IPS-11a (cell line): ENCODE results near the gene ABI3BP.

ENCODE experiments used
- H3K4me3 ChIP-seq: one replicate; pipeline ENCODE4 v1.5.1; 2013; ENCODE audit warnings: low read depth, low read length, control low read depth

ABI3BP gene

GRCh38 chr3:100836661-100837060 is 156.6 kb downstream of the ABI3BP start:
- no peak overlapping the region for H3K4me3 ChIP-seq

DNA sequence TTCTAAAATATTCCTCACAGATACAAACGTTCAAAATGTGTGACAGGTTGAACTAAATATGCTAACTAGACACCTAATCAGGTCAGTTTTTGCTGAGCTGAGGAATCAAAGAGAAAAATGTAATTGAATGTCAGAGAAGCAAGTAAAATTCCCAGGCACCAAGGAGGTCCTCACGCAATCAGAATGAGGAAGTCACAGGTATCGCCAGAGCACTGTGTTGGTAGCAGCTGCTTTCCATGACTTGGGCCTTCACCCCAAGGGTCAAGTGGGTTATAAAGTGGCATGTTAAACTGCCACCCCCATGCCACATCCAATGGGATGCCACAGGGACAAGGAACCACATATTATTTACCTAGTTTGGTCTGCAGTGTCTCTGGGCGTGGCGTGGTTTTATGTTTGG is 158.9 kb downstream of the ABI3BP start:
- no peak overlapping the region for H3K4me3 ChIP-seq

DNA sequence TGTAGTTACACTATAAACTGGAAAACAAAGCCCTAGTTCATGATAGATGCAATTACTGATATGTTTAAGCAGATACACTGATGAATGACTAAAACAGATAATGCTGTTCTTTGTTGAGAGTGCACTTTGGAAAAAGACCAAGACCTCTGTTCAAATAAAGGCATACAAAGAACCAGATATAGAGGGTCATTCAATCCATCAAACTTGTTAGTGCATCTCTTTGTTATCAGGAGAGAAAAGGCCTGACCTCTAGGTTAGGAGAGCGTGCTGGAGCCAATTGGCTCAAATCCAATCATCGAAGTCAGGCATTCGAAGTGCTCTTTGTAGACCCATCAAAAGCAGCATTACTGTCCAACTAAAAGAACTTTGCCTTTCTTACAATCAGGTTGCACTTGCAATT is 159.7 kb downstream of the ABI3BP start:
- no peak overlapping the region for H3K4me3 ChIP-seq

DNA sequence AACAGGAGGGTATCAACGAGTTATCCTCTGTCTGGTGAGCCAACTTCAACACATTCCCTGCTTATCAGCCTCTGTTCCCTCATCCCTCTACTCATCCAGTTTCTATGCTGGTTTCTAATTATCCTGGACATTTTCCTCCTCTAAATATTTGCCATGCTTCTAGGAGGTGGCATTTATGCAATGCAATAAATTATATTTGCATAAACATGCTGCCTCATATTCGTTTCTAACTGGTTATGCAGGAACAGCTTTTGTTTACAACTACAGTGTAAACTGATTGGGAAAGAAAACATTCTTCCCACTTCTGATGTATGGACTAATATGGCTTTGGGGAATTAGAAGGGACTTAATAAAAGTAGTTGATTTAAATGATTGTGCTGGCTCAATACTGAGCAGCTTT is 161.6 kb downstream of the ABI3BP start:
- H3K4me3 ChIP-seq: no peak overlapping the region

DNA sequence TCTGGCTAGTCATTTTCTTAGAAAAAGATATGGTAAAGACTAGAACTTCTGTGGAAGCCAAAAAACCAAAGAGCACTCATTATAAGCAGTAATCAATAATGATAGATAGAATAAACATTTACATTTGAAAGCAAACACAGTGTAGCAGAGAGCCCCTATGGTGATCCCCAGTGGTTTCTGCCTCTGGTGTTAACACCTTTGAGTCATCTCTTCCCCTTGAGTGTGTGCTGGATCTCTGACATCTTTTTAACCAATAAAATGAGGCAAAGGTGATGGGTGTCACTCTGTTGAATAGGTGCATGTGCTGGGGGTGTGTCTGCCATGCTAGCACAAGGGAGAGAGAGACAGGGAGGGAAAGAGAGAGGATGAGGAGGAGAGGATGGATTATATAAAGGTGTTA is 162.3 kb downstream of the ABI3BP start:
- no peak overlapping the region for H3K4me3 ChIP-seq

DNA sequence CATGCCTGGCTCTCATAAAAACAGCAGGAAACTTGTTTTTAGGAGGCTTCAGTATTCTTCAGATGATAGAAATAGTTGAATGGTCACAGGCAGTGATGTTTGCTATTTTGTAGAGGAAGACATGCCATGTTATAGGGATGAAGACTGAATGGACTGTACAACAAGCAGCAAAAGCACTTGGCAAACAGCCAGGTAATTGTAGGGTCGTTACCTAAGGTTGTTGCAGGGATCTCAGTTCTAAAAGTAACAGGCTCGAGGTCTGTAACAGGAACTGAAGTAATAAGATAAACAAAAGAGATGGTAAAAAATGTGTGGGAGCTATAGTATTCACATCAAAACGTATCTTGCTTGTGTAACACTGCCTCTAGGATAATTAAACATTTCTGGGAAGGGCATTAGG is 167.6 kb downstream of the ABI3BP start:
- H3K4me3 ChIP-seq: no peak overlapping the region

GRCh38 chr3:100815583-100815982 is 177.6 kb downstream of the ABI3BP start:
- H3K4me3 ChIP-seq: no peak overlapping the region

DNA sequence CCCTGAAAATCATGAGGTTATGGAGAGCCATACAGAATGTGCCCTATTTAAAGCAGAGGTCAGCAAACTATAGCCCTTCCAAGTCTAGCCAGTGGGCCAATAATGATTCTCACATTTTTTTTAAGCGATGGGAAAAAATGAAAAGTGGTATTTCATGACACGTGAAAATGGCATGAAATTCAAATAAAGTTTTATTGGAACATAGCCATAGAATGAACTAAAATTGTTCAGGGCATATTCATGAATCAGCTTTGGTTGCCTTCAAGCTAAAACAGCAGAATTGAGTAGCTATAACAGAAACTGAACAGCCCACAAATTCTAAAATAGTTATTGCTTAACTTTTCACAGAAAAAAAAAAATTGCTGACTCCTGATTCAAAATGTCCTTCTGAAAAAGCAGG is 179.4 kb downstream of the ABI3BP start:
- no peak overlapping the region for H3K4me3 ChIP-seq

- no peak overlapping the region for H3K4me3 ChIP-seq
These were observed 181.3 kb downstream of the ABI3BP start for GRCh38 chr3:100811779-100812507.

- no peak overlapping the region for H3K4me3 ChIP-seq
These were observed 182.6 kb downstream of the ABI3BP start for GRCh38 chr3:100810671-100811070.

DNA sequence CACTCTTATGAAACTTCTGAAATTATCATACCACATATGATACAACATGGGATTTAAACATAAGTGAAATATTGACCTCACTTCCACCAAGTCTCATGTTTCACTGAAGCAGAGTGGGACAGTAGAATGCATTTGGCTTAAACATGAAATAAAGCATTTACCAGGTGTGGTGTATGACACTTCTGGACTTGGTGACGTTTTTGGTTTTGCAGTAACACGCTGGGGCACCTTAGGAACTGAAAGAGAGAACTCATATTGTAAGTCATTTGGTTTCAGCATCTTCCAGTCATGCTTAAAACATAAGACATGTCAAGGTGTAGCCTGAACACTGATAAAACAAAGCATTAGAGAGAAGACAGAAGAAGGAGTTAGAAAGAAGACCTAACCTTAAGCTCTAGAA is 188.6 kb downstream of the ABI3BP start:
- H3K4me3 ChIP-seq: no peak overlapping the region

DNA sequence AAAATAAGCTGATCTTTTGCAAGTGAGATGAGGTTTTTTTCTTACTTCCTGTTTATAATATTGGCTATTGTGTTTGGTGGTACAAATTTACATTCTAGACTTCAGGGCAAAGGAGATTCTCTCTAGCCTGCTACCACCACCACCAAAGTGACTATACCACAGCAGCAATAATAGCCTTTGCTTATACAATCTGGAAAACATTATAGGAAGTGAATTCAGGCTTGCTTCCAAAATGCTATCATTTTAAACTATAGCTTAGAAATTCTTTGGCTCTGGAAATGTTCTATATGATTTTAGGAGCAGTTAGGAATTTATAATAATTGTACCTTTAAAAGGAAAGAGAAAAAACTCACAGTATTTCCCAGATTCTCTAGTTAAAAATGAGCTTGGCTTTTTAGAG is 189.5 kb downstream of the ABI3BP start:
- no peak overlapping the region for H3K4me3 ChIP-seq

- no peak overlapping the region for H3K4me3 ChIP-seq
These were observed 191.1 kb downstream of the ABI3BP start for GRCh38 chr3:100802126-100802525.

DNA sequence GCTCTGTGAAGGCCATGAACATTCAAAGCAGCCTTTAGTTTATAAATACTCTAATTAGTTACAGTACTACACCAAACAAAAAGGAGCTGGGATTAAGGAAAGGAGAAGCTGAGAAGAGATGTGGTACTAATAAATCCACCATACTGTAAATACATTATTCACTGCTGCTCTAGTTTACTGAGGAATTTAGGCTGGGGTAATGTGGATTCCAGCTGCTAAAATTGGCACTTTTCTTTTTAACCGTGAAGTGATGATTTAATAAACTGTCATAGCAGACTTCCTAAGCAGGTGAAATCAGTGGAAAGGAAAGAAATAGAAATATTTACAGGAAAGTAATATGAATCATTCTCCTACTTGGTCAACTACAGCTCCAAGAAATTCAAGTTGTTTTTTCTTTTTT is 195.2 kb downstream of the ABI3BP start:
- H3K4me3 ChIP-seq: no peak overlapping the region

DNA sequence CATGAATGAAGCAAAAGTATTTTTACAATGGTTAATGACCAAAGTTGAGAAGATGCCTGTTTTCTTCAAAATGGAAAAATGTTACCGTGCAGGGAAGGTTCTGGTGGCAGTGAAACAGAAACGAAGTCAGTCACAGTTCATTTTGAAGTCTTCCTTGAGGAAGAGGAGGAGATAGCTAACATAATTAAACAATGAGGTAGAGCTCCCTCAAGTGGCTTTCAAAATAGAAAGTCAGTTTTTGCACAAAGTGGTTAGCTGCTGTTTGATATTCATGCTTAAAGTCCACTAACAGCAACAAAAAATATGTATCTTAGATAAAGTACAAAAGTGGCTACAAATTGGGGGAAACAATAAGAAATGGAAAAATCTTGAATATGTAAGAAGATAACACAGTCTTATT is 196.7 kb downstream of the ABI3BP start:
- no peak overlapping the region for H3K4me3 ChIP-seq

- no peak overlapping the region for H3K4me3 ChIP-seq
These were observed 203.6 kb downstream of the ABI3BP start for GRCh38 chr3:100789579-100789978.

DNA sequence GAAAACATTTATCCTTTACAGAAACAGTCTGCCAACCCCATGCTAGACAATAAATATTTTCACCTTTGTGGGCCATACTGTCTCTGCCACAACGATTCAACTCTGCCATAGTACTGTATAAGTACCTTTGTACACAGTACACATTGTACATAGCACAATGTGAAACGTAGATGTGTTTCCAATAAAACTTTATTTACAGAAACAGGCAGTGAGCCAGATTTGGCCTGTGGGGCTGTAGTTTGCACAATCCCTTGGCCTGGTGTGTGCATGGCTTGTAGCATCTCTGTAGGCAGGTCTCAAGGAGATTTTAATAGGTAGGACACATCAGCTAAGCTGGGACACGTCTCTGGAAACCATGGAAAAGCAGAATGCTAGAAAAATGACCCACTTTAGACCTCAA is 209.6 kb downstream of the ABI3BP start:
- no peak overlapping the region for H3K4me3 ChIP-seq

- no peak overlapping the region for H3K4me3 ChIP-seq
These were observed 210.3 kb downstream of the ABI3BP start for GRCh38 chr3:100782906-100783305.

GRCh38 chr3:100782348-100782747 is 210.9 kb downstream of the ABI3BP start:
- H3K4me3 ChIP-seq: no peak overlapping the region

DNA sequence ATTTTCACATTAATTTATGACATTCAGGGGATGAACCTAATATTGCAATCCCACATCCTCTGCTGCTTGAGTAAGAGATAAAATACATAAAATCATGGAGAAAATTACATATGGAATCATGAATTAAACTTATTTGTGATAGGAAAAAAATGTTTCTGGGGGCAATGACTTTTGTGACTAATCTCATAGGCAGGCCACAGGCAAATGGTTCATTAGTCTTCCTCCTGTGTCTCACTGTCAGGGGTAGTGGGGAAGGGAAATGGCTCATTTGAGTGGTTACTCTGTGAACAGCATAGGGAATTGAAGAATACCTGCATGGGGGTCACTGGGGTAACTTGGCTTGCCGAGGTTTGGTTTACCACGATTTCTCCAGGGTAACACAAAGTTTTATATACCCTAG is 211.9 kb downstream of the ABI3BP start:
- H3K4me3 ChIP-seq: no peak overlapping the region

DNA sequence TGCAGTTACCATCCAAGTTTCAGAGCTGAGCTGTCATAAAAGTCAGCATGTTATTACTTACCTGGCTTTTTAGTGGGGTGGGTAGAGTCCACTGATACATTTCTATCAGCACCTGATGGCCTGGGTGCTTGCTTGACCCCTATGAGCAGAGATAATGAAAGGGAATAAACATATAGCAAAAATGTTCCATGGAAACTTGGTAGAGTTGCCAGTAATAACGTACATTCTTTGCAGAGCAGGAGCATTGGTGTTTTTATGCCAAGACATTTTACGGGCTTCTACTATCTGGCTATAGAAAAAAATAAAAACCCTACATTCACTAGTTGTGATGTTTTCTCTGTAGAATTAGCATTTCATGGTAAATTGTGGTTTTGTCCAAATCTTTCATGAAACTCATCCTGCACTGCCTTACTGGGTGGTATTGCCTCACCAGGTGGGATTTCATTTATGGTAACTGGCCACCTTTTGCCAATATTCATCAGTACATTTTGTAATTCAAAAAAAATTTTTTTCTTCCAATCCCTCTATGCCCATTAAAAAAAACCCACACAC is 213.1 kb downstream of the ABI3BP start:
- no peak overlapping the region for H3K4me3 ChIP-seq

DNA sequence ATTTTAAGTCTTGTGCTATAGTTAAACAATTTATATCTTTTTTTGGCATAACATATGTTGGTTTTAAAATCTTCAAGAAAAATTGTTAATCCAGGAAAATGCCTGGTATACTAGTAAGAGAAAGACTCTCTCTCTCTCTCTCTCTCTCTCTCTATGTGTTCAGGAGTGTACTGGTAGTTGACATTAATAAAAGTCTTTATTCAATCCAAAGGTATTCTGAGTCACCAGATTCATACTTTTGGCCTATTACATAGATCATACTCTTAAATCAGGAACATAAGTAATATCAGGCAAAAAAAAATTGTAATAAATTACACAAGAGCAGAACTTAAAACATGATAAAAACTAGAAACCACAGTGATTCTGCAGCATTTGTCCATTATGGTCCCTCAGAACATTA is 213.7 kb downstream of the ABI3BP start:
- no peak overlapping the region for H3K4me3 ChIP-seq

GRCh38 chr3:100777271-100777670 is 215.9 kb downstream of the ABI3BP start:
- no peak overlapping the region for H3K4me3 ChIP-seq
